ENCODE measurements around the gene GCK.

- TF ChIP-seq CTCF (conservative IDR thresholded peaks at IDR 0.05; ENCODE audit: low read depth, low read length) (no peak), EZH2 (IDR thresholded peaks at IDR 0.05; ENCODE audit: low read length, unreplicated experiment) (no peak)
These were observed 47.1 kb upstream of the GCK start for GRCh38 chr7:44236333-44236728.
